ENCODE data around the gene PTPN18.

- TF ChIP-seq CTCF (IDR thresholded peaks at IDR 0.05 in 4 of 5, conservative IDR thresholded peaks at IDR 0.05 in 1 of 5) = no peak
- no peak for TF ChIP-seq POLR2A (IDR thresholded peaks at IDR 0.05)
Measured at GRCh38 chr2:130357864-130358263, 2.0 kb downstream of the PTPN18 start.

Measured in gastrocnemius medialis (tissue), 4 donors.